Lower lobe of right lung (tissue), 2 donors: ENCODE data around the gene ITSN2. TPM values are rescaled to one million over a fixed set of nuclear protein-coding genes. Genes with fewer than 3 reads are reported as not detected.
A peak's percentile ranks its signal among the peaks of the same experiment; 100 is the strongest.

Experiments used
- ATAC-seq, 2 donors: fragments of 200-7000 bp; cut with Tn5 transposase; one replicate each; pipeline ENCODE4 v1.9.1; 2020 to 2022; ENCODE audit warnings: mild to moderate bottlenecking in 2 of 2, moderate library complexity in 2 of 2
- DNase-seq: peaks from one replicate; pipeline ENCODE4 v3.0.0-alpha.2; 2020
- H3K27ac ChIP-seq: fragments of 200-600 bp; one replicate; pipeline ENCODE4 v1.8.0; 2022
- H3K27me3 ChIP-seq: fragments of 200-600 bp; one replicate; pipeline ENCODE4 v1.8.0; 2022; ENCODE audit warnings: low read depth
- H3K36me3 ChIP-seq: fragments of 200-600 bp; one replicate; pipeline ENCODE4 v1.8.0; 2022; ENCODE audit warnings: mild to moderate bottlenecking
- H3K4me1 ChIP-seq: fragments of 200-600 bp; one replicate; pipeline ENCODE4 v1.8.0; 2022
- H3K4me3 ChIP-seq: fragments of 200-600 bp; one replicate; pipeline ENCODE4 v1.8.0; 2022; ENCODE audit warnings: mild to moderate bottlenecking
- H3K9me3 ChIP-seq: fragments of 200-600 bp; one replicate; pipeline ENCODE4 v1.8.0; 2022
- CTCF ChIP-seq: fragments of 200-600 bp; IDR thresholded peaks from one replicate; pipeline ENCODE4 v1.8.0; 2022; ENCODE audit warnings: antibody characterized with exemption, mild to moderate bottlenecking
- intact Hi-C: fragments of 100-400 bp; cut with DNase I; formaldehyde crosslinking; loops from one replicate; pipeline ENCODE4 v1.11.0; 2022
- total RNA-seq: library from RNA; stranded (reverse); fragmentation: NEBNext Ultra II Directional; extraction: Animal tissue kit (Norgen Biotek cat#: 25700); gene quantifications from one replicate; pipeline ENCODE4 v1.2.1, GENCODE V29; 2021
- donor health status: DM: no; HTN: yes; CAD: no; lungs with severe emphysema.

Gene ITSN2
- total RNA-seq, 1 donor from 2014 or later = 92.8 TPM

GRCh38 chr2:24392542-24393059 is 32.3 kb upstream of the ITSN2 start:
- no peaks in the 10 kb centered on the region for H3K4me1 ChIP-seq
- no peak overlapping the region for H3K4me3 ChIP-seq
- no peaks in the 10 kb centered on the region for H3K9me3 ChIP-seq
- intact Hi-C loops = no loop called here
- no peak for TF ChIP-seq CTCF
- DNase-seq = no peak
- no peaks in the 10 kb centered on the region for H3K27me3 ChIP-seq
- no peak for ATAC-seq
- H3K36me3 ChIP-seq = no peaks in the 10 kb centered on the region
- no peak overlapping the region for H3K27ac ChIP-seq

DNA sequence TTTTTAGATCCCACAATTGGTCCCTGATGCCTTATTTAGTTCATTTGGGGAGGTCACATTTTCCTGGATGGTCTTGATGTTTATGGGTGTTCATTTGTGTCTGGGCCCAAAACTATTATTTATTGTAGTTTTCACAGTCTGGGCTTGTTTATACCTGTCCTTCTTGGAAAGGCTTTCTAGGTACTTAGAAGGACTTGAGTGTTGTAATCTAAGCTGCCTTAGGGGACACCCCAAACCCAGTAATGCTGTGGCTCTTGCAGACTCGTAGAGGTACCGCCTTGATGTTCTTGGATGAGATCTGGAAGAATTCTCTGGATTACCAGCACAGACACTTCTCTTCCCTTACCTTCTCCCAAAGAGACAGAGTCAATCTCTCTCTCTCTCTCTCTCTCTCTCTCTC is 25.0 kb upstream of the ITSN2 start:
- no peaks in the 10 kb centered on the region for H3K9me3 ChIP-seq
- H3K27me3 ChIP-seq = no peaks in the 10 kb centered on the region
- H3K36me3 ChIP-seq = no peaks in the 10 kb centered on the region
- TF ChIP-seq CTCF = no peak
- DNase-seq (no peak), ATAC-seq (no peak)
- intact Hi-C loops = no loop called here
- H3K4me1 ChIP-seq = no peaks in the 10 kb centered on the region
- no peak overlapping the region for H3K4me3 ChIP-seq
- H3K27ac ChIP-seq = no peak overlapping the region

DNA sequence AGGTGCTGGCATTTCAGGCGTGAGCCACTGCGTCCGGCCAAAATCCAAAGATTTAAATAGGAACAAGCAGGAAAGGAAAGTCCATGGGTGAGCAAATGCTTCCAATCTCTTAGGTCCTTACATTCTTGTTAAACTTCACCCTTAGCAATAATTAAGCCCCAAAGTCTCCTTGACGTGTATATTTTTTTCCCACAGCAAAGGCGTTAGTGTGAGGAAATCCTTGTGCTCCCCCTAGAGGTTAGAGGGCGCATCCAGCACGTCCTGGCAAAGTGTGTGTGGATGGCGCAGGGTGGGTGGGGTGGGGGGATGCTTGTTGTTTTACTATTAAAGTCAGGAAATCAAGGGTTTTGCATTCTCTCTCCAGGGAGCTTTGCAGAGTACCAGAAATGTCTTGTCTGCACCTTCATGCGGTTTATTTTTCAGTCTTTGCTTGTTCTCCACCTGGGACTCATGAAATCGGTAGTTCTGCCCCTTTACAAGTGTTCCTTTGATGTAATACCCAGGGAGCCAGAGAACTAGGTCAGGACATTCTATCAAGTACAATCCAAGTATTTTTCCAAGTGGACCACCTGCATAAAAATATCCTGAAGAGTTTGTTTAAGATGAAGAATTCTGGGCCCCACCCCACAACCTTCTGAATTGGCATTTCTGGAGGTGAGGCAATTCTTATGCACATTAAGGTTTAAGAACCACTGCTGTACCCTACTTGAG is 22.2 kb upstream of the ITSN2 start:
- ATAC-seq = peak; percentile 95
- Histone ChIP-seq H3K36me3 (no peaks in the 10 kb centered on the region), H3K27me3 (no peaks in the 10 kb centered on the region), H3K4me3 (no peak overlapping the region), H3K9me3 (no peaks in the 10 kb centered on the region), H3K4me1 (no peaks in the 10 kb centered on the region), H3K27ac (peak overlapping the region; percentile 36)
- peak; percentile 86 for TF ChIP-seq CTCF
- DNase-seq = peak; percentile 58
- intact Hi-C loops = no loop called here

GRCh38 chr2:24380820-24381219 is 20.5 kb upstream of the ITSN2 start:
- Histone ChIP-seq H3K27ac (no peak overlapping the region), H3K27me3 (no peaks in the 10 kb centered on the region), H3K4me1 (no peaks in the 10 kb centered on the region), H3K4me3 (no peak overlapping the region), H3K36me3 (no peaks in the 10 kb centered on the region), H3K9me3 (no peaks in the 10 kb centered on the region)
- no peak for DNase-seq
- intact Hi-C loops = no loop called here
- no peak for TF ChIP-seq CTCF
- no peak for ATAC-seq

DNA sequence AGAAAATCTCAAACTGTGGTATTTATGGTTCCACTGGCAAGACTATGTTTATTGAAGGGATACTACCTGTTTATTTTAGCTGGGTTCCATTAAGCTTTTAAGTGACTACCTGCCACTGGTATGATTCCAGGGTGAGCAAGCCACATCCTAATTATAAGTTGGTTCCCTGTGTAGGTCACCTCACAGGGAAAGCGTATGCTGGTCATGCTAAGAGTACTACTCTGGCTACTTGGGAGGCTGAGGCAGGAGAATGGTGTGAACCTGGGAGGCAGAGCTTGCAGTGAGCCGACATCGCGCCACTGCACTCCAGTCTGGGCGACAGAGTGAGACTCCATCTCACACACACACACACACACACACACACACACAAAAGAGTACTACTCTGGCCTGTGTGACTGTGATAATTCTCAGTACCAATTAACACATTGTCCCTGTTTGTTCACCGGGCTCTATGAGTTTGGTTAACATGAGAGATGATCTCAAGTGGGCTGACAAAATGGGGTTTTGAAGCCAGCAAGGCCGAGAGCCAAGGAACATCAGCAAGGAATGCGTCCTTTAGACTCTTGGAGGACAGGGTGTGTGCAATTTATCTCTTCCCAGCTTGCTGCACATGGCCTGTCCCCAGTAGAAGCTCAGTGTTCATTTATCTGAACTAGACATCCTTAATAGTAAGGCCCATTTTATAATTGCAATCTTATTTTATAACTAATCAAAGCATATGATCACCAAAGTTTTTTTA is 15.2 kb upstream of the ITSN2 start:
- no peaks in the 10 kb centered on the region for H3K4me1 ChIP-seq
- H3K27ac ChIP-seq = no peak overlapping the region
- ATAC-seq (no peak), DNase-seq (no peak)
- intact Hi-C loops = no loop called here
- no peaks in the 10 kb centered on the region for H3K9me3 ChIP-seq
- H3K36me3 ChIP-seq = no peaks in the 10 kb centered on the region
- H3K4me3 ChIP-seq = no peak overlapping the region
- no peak for TF ChIP-seq CTCF
- no peaks in the 10 kb centered on the region for H3K27me3 ChIP-seq
